SK-N-SH treated with all-trans-retinoic acid at 6 μM for 48 hours (cell line): ENCODE results near the gene LHB.

ENCODE experiments used
- ATAC-seq: fragments of 200-7000 bp; cut with Tn5 transposase; 3 replicates; pipeline ENCODE4 v1.9.1; 2020; ENCODE audit warnings: mild to moderate bottlenecking, moderate library complexity
- ARNTL ChIP-seq: fragments of 450-650 bp; formaldehyde crosslinking; IDR thresholded peaks from 2 replicates; pipeline ENCODE4 v1.5.0; 2020; ENCODE audit warnings: low read depth, mild to moderate bottlenecking, moderate library complexity, borderline replicate concordance
- BACH2 ChIP-seq: fragments of 250-450 bp; sonication (Bioruptor Pico); IDR thresholded peaks from 2 replicates; pipeline ENCODE4 v1.9.0; 2021; ENCODE audit warnings: mild to moderate bottlenecking, borderline replicate concordance
- CREB5 ChIP-seq: fragments of 250-450 bp; sonication (Bioruptor Pico); IDR thresholded peaks from 2 replicates; pipeline ENCODE4 v1.5.1; 2020; ENCODE audit warnings: low read depth, mild to moderate bottlenecking, moderate library complexity
- CSRNP3 ChIP-seq: fragments of 250-450 bp; sonication (Bioruptor Pico); IDR thresholded peaks from 2 replicates; pipeline ENCODE4 v1.5.1; 2021; ENCODE audit warnings: mild to moderate bottlenecking, moderate library complexity
- OSR1 ChIP-seq: fragments of 250-450 bp; sonication (Bioruptor Pico); IDR thresholded peaks from 2 replicates; pipeline ENCODE4 v1.8.0; 2022; ENCODE audit warnings: moderate library complexity, mild to moderate bottlenecking, inconsistent platforms
- PATZ1 ChIP-seq: fragments of 250-450 bp; sonication (Bioruptor Pico); IDR thresholded peaks from 2 replicates; pipeline ENCODE4 v1.8.0; 2020; ENCODE audit warnings: mild to moderate bottlenecking, moderate library complexity, borderline replicate concordance
- POU6F1 ChIP-seq: fragments of 250-450 bp; sonication (Bioruptor Pico); IDR thresholded peaks from 2 replicates; pipeline ENCODE4 v1.8.0; 2021; ENCODE audit warnings: low read depth, mild to moderate bottlenecking, moderate library complexity, borderline replicate concordance
- PPARA ChIP-seq: fragments of 250-450 bp; sonication (Bioruptor Pico); IDR thresholded peaks from 2 replicates; pipeline ENCODE4 v1.5.0; 2020; ENCODE audit warnings: mild to moderate bottlenecking, borderline replicate concordance
- RARB ChIP-seq: fragments of 250-450 bp; sonication (Bioruptor Pico); IDR thresholded peaks from 2 replicates; pipeline ENCODE4 v1.8.0; 2021; ENCODE audit warnings: mild to moderate bottlenecking, moderate library complexity
- SNAI2 ChIP-seq: fragments of 250-450 bp; sonication (Bioruptor Pico); IDR thresholded peaks from 2 replicates; pipeline ENCODE4 v1.5.0; 2020; ENCODE audit warnings: mild to moderate bottlenecking, moderate library complexity
- TCF4 ChIP-seq: fragments of 250-450 bp; sonication (Bioruptor Pico); IDR thresholded peaks from 2 replicates; pipeline ENCODE4 v1.8.0; 2021; ENCODE audit warnings: mild to moderate bottlenecking, moderate library complexity, borderline replicate concordance
- TOX ChIP-seq: fragments of 250-450 bp; sonication (Bioruptor Pico); IDR thresholded peaks from 2 replicates; pipeline ENCODE4 v1.8.0; 2021; ENCODE audit warnings: mild to moderate bottlenecking, moderate library complexity, borderline replicate concordance
- TSHZ2 ChIP-seq: fragments of 250-450 bp; sonication (Bioruptor Pico); IDR thresholded peaks from 2 replicates; pipeline ENCODE4 v1.5.0; 2020; ENCODE audit warnings: mild to moderate bottlenecking, moderate library complexity
- ZFP3 ChIP-seq: fragments of 250-450 bp; sonication (Bioruptor Pico); IDR thresholded peaks from 2 replicates; pipeline ENCODE4 v1.5.0; 2020; ENCODE audit warnings: mild to moderate bottlenecking, moderate library complexity
- ZNF70 ChIP-seq: fragments of 450-650 bp; formaldehyde crosslinking; IDR thresholded peaks from 2 replicates; pipeline ENCODE4 v1.5.0; 2020; ENCODE audit warnings: mild to moderate bottlenecking, moderate library complexity
- ZNF8 ChIP-seq: fragments of 450-650 bp; formaldehyde crosslinking; IDR thresholded peaks from 2 replicates; pipeline ENCODE4 v1.5.0; 2020; ENCODE audit warnings: mild to moderate bottlenecking, moderate library complexity

The LHB gene

GRCh38 chr19:48970139-48970766 is 46.6 kb downstream of the LHB start:
- TF ChIP-seq PPARA (CRISPR knock-in tag) = no peak
- no peak for TF ChIP-seq CREB5 (CRISPR knock-in tag)
- no peak for TF ChIP-seq RARB (CRISPR knock-in tag)
- no peak for TF ChIP-seq TCF4 (CRISPR knock-in tag)
- no peak for TF ChIP-seq CSRNP3 (CRISPR knock-in tag)
- no peak for TF ChIP-seq ZNF8 (CRISPR knock-in tag)
- no peak for TF ChIP-seq ZNF70 (CRISPR knock-in tag)
- no peak for TF ChIP-seq POU6F1 (CRISPR knock-in tag)
- no peak for TF ChIP-seq OSR1
- TF ChIP-seq TOX (CRISPR knock-in tag) = no peak
- no peak for TF ChIP-seq SNAI2 (CRISPR knock-in tag)
- no peak for TF ChIP-seq PATZ1 (CRISPR knock-in tag)
- no peak for TF ChIP-seq BACH2
- no peak for TF ChIP-seq ARNTL
- TF ChIP-seq TSHZ2 (CRISPR knock-in tag) = no peak
- ATAC-seq = no peak

- no peak for ATAC-seq
- no peak for TF ChIP-seq CREB5 (CRISPR knock-in tag)
- no peak for TF ChIP-seq SNAI2 (CRISPR knock-in tag)
- no peak for TF ChIP-seq PATZ1 (CRISPR knock-in tag)
- no peak for TF ChIP-seq ZFP3 (CRISPR knock-in tag)
- TF ChIP-seq TOX (CRISPR knock-in tag) = no peak
These were observed 47.4 kb downstream of the LHB start for GRCh38 chr19:48969276-48970138.
